Muscle of leg (tissue), 11 donors: ENCODE measurements around the gene GPC6. TPM values are rescaled to one million over a fixed set of nuclear protein-coding genes. Genes with fewer than 3 reads are reported as not detected.

Experiments used
- DNase-seq: peaks from one replicate; pipeline ENCODE4 v3.0.0; 2013
- H3K27ac ChIP-seq: one replicate; pipeline ENCODE4 v1.5.1; 2013; ENCODE audit warnings: mild to moderate bottlenecking, low read length, control low read depth
- H3K27me3 ChIP-seq: one replicate; pipeline ENCODE4 v1.6.1; 2013; ENCODE audit warnings: low read length; ENCODE audit not compliant: control insufficient read depth, insufficient read depth
- H3K36me3 ChIP-seq: one replicate; pipeline ENCODE4 v1.6.1; 2013; ENCODE audit warnings: low read length; ENCODE audit not compliant: control insufficient read depth, insufficient read depth
- H3K4me1 ChIP-seq: one replicate; pipeline ENCODE4 v1.6.1; 2013; ENCODE audit warnings: low read length; ENCODE audit not compliant: control insufficient read depth, insufficient read depth
- H3K4me3 ChIP-seq: one replicate; pipeline ENCODE4 v1.5.1; 2013; ENCODE audit warnings: low read length, control low read depth
- H3K9me3 ChIP-seq: replicated peaks from 2 replicates; pipeline ENCODE4 v1.6.1; 2013; ENCODE audit warnings: low read depth, low read length; ENCODE audit not compliant: control insufficient read depth
- WGBS: methylation state at CpG from one replicate; pipeline ENCODE4 v1.1.5; 2013; ENCODE audit warnings: missing lambda C conversion rate; ENCODE audit not compliant: insufficient coverage; 5-methylcytosine and 5-hydroxymethylcytosine counted together
- polyA plus RNA-seq, 8 donors: library from polyadenylated mRNA; unstranded; fragments of 120-200 nt; gene quantifications; one replicate each; pipeline versions ENCODE4 v1.2.1 to v1.2.3, GENCODE V29; 2013; ENCODE audit warnings: inconsistent platforms in 1 of 8, low replicate concordance in 1 of 8; ENCODE audit not compliant: insufficient read length in 8 of 8, insufficient read depth in 1 of 8
- total RNA-seq: library from RNA; stranded (reverse); fragments of 120-200 nt; gene quantifications from one replicate; pipeline ENCODE4 v1.2.4, GENCODE V29; 2013

GPC6 gene
- total and polyA plus RNA-seq, 9 donors: 5.6 to 20.0 (median 9.9) TPM

DNA sequence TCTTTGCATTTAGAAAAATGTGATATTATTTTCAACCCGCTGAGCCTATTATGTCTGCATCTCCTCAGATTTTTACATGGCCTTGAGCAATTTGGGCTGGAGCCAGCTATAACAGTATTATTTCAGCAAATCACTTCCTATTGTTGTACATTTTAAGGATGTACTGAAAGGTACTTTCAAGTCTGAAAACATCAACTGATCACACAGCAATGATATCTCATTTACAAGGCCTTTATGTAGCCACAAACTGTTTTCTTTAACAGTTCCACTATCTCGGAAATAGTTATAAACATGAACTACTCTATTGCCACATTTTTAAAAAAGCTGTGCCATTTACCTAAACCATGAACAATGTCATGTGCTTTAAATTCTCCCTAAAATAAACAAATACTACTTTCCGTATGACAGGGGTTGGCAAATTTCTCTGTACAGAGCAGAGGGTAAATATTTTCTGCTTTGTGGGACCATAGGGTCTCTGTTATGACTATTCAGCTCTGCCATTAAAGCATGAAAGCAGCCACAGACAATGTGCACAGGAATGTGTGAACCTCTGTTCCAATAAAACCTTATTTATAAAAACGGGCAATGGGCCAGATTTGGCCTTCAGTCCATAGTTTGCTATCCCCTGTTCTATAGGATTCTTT, 560.4 kb downstream of the GPC6 start:
- Histone ChIP-seq H3K27ac (no peak overlapping the region), H3K9me3 (no peaks in the 10 kb centered on the region), H3K4me1 (no peaks in the 10 kb centered on the region), H3K4me3 (no peak overlapping the region), H3K27me3 (no peaks in the 10 kb centered on the region), H3K36me3 (no peaks in the 10 kb centered on the region)
- WGBS: no CpG with 5 or more reads among the region's 4 CpGs
- no peak for DNase-seq

DNA sequence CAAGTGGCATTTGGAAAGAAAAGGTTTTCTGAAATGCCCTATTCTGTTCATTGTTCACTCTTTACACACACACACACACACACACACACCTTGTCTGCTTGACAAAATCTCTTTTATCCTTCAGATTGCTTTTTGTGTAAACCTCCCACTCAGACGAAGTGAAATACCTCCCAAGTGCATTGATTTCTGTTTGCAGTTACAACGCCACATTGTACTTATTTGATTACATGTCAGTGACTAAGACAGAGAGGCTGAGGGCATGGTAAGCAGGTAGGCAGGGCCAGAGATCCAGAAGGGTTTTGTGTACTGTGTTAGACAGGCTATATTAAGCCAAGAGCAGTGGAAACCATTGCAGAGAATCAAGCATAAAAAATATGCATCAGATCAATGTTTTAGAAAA, 561.8 kb downstream of the GPC6 start:
- H3K4me1 ChIP-seq: no peaks in the 10 kb centered on the region
- no peaks in the 10 kb centered on the region for H3K36me3 ChIP-seq
- H3K9me3 ChIP-seq: no peaks in the 10 kb centered on the region
- no peak for DNase-seq
- H3K4me3 ChIP-seq: no peak overlapping the region
- no peaks in the 10 kb centered on the region for H3K27me3 ChIP-seq
- no peak overlapping the region for H3K27ac ChIP-seq
- no CpG with 5 or more reads among the region's 2 CpGs for WGBS

DNA sequence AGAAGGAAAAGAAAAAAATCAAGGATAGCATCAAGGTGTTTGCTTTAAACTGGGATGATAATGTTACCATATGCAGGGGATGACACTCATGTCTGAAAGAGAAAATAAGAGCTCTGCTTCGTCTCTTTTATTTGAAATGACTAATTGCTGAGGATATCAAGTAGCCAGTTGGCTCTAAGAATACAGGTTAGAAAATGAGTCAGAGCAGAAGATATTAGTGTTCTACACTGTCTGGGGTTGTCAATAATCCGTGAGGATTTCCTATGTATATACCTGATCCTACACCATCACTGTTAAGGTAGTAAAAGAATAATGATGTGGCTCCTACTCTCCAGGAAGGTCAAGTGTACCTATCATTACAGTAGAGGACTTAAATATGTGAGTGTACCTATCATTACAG, 562.5 kb downstream of the GPC6 start:
- Histone ChIP-seq H3K36me3 (no peaks in the 10 kb centered on the region), H3K4me3 (no peak overlapping the region), H3K27me3 (no peaks in the 10 kb centered on the region), H3K27ac (no peak overlapping the region), H3K9me3 (no peaks in the 10 kb centered on the region), H3K4me1 (no peaks in the 10 kb centered on the region)
- 44% methylated on average over 1 of the region's 2 CpGs for WGBS
- no peak for DNase-seq

DNA sequence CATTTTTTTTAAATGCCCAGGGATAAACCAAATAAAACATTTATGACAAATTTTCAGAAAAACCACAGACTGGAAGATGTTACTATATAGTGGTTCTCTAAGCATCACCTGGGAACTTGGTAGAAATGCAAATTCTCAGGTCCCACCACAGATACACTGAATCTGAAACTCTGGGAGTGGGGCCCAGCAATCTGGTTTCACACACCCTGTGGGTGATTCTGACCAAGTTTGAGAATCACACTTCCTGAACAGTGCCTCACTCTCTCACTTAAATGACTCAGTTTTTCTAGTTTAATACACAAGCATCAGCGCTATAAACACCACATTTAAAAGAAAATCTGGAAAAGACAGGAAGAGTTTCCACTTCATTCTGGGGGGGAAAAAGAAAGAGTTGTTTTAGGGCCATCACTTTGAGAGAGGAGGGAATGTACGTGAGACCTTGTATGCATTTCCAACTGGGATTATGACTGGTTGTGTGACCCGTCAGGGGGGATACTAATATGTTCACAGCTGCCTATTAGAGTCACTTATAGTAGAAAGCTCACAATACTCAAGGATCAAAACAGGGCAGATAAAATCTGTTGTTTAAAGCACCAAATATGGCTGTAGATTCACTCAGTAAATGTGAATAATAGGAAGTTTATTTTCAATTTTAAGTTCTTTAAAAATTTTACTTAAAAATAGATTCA, 567.7 kb downstream of the GPC6 start:
- H3K9me3 ChIP-seq: no peaks in the 10 kb centered on the region
- WGBS: 0% methylated on average over 1 of the region's 3 CpGs

DNA sequence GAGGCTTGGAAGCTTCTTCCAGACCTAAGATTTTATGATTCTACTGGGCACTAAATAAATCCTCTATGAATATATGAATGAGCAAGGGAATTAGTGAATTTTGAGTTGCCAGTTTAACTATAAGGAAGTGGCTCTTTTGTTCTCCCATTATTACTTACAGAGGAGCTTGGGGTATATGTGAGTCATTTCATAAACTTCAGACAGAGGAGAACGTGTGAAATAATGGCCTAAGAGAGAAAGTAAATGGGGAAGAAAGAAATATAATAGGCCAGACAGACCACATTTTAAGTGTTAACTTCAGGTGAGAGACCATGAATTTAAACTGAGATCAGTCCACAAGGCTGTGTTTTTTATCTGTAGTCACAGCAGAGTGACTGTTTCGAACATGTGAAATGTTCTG, 570.9 kb downstream of the GPC6 start:
- 44% methylated on average over 2 of the region's 2 CpGs for WGBS
- H3K9me3 ChIP-seq: no peaks in the 10 kb centered on the region
- H3K27ac ChIP-seq: no peak overlapping the region
- no peak overlapping the region for H3K4me3 ChIP-seq
- H3K4me1 ChIP-seq: no peaks in the 10 kb centered on the region
- H3K36me3 ChIP-seq: no peaks in the 10 kb centered on the region
- no peaks in the 10 kb centered on the region for H3K27me3 ChIP-seq
- DNase-seq: no peak

More for the DNA sequence above, 567.7 kb downstream of the GPC6 start:
- no peaks in the 10 kb centered on the region for H3K4me1 ChIP-seq
- H3K27ac ChIP-seq: no peak overlapping the region
- H3K27me3 ChIP-seq: no peaks in the 10 kb centered on the region
- no peak for DNase-seq
- no peak overlapping the region for H3K4me3 ChIP-seq
- H3K36me3 ChIP-seq: no peaks in the 10 kb centered on the region

DNA sequence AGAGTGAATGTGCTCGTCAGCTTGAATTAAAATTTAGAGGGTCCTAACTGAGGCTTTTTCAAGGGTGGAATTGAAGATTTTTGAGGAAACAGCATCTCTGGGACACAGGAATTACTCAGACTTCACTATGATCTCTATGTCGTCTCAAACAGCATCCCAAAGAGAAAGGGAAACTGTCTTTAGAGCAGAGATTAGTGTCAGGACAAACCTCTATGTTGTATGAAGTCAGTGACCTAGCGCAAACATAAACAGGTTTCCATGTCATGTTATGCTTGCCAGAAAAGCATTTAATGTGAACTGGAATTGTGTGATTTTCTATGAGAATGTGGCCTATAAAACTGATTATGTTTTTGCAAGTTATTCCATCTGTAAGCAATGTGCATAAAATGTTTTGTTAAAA, 573.7 kb downstream of the GPC6 start:
- H3K27me3 ChIP-seq: no peaks in the 10 kb centered on the region
- H3K4me1 ChIP-seq: no peaks in the 10 kb centered on the region
- no peaks in the 10 kb centered on the region for H3K9me3 ChIP-seq
- WGBS: 88% methylated on average over 1 of the region's 3 CpGs
- no peak overlapping the region for H3K4me3 ChIP-seq
- no peak for DNase-seq
- no peaks in the 10 kb centered on the region for H3K36me3 ChIP-seq
- H3K27ac ChIP-seq: no peak overlapping the region

DNA sequence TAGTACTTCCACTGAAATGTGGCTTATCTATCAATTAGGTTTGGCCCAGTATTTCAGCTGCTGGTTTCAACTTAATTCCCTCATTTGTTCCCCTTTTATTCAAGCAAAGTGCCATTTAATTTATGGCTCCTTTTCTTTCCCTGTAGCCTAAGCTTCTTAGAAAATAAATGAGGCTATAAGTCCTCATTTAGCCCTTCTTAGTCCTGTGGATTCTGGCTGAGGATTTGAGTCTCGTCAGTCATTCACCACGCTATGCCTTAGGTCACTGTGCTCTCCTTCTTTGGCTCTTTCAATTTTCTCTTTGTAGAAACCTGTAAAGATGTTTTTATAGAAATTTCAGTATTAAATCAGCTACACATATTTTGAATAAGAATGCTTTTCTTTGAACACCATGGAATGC, 579.1 kb downstream of the GPC6 start:
- no CpG with 5 or more reads among the region's 2 CpGs for WGBS
- Histone ChIP-seq H3K4me1 (no peaks in the 10 kb centered on the region), H3K36me3 (no peaks in the 10 kb centered on the region), H3K27ac (no peak overlapping the region), H3K9me3 (no peaks in the 10 kb centered on the region), H3K27me3 (no peaks in the 10 kb centered on the region), H3K4me3 (no peak overlapping the region)
- no peak for DNase-seq

DNA sequence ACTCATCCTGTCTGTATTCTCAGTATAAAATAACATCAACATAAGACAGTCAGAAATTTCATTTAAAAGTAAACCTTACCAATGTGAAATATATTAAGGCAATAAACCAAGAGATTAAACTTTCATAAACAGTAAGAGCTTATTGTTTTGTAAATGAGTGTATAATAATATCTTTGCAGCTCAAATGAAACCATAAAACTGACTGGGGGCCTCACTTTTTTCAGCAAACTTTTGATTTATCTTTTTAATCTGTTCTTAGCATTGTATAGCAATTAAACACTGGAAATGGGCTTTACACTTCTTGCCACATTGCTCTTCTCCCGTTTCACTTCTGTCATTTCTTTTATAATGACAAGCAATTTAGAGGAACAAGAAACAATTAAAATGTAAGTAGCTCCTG, 580.3 kb downstream of the GPC6 start:
- H3K9me3 ChIP-seq: no peaks in the 10 kb centered on the region
- H3K36me3 ChIP-seq: no peaks in the 10 kb centered on the region
- DNase-seq: no peak
- WGBS: no CpG with 5 or more reads among the region's 1 CpG
- no peak overlapping the region for H3K4me3 ChIP-seq
- no peaks in the 10 kb centered on the region for H3K27me3 ChIP-seq
- H3K4me1 ChIP-seq: no peaks in the 10 kb centered on the region
- H3K27ac ChIP-seq: no peak overlapping the region

DNA sequence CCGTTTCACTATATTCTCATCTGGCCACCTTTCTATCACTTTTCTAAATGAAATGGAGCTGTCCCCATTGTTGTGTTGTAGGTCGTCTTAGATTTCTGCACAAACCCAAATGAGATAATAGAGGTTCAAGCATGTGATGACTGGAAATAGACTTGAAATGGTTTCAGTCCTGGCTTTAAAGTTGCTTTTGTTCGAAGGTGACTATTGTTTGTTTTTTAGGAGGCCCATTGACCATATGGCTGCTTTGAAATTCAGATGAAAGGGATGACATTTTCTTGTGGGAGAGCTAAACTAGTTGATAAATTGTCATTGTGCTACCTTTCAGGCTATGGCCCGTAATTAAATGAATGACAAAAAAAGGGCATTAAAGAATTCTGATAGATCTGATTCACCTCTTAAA, 583.7 kb downstream of the GPC6 start:
- no peaks in the 10 kb centered on the region for H3K9me3 ChIP-seq
- H3K4me1 ChIP-seq: no peaks in the 10 kb centered on the region
- DNase-seq: no peak
- H3K27me3 ChIP-seq: no peaks in the 10 kb centered on the region
- no peaks in the 10 kb centered on the region for H3K36me3 ChIP-seq
- no peak overlapping the region for H3K4me3 ChIP-seq
- no peak overlapping the region for H3K27ac ChIP-seq
- WGBS: 22% methylated on average over 1 of the region's 4 CpGs

DNA sequence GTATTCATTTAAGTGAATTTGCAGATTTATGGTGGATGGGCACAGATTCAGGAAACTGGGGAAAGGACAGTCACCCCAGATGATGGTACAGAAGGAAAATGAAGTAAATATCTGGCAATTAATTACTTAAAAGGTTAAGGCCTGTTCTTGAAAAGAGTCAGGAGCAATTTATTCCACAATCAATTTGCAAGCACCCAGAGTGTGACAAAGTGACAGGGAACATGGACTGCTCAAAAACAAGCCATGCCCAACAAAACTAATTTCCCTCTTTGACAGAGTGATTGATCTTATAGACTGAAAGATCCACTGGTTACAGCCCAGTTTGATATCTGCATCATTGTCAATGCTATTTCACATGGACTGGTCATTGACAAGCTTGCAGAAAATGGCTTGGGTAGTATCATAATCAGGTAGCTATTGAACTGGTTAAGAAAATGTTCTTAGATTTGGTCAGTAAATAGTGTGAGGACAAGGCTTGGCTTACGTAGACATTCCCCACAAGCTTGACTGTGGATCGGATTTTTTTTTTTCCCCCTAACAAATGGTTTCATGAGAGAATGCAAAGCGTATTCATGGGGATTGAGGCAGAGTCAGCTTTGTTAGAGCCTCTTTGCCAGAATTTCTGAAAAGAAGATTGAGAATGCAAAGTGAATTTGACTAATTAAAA, 584.6 kb downstream of the GPC6 start:
- no peaks in the 10 kb centered on the region for H3K36me3 ChIP-seq
- no peak for DNase-seq
- H3K27ac ChIP-seq: no peak overlapping the region
- H3K4me1 ChIP-seq: no peaks in the 10 kb centered on the region
- H3K27me3 ChIP-seq: no peaks in the 10 kb centered on the region
- WGBS: no CpG with 5 or more reads among the region's 3 CpGs
- H3K9me3 ChIP-seq: no peaks in the 10 kb centered on the region
- no peak overlapping the region for H3K4me3 ChIP-seq
